Measurements from ENCODE around the gene FGR. TPM values are rescaled to one million over a fixed set of nuclear protein-coding genes. Genes with fewer than 3 reads are reported as not detected.

The FGR gene
- total RNA-seq, 5 donors from 2014 or later (not counting 1 experiment from before 2014, with no cell fraction given): 3.2 to 37.3 (median 5.7) TPM

- Histone ChIP-seq H3K9me3 (no peaks in the 10 kb centered on the region), H3K36me3 (ENCODE audit: control insufficient read depth in 2 of 2, extremely low read depth in 1 of 2, insufficient read depth in 1 of 2, low read length in 1 of 2) (no peaks in the 10 kb centered on the region), H3K27me3 (replicated peaks in 1 of 2; ENCODE audit: control insufficient read depth in 2 of 2, extremely low read depth in 1 of 2, insufficient read depth in 2 of 2, low read length in 1 of 2) (no peaks in the 10 kb centered on the region), H3K27ac (ENCODE audit: low read length) (peak overlapping the region; percentile 27), H3K4me1 (ENCODE audit: control insufficient read depth in 1 of 2, extremely low read depth in 1 of 2, insufficient read depth in 2 of 2, low read length in 2 of 2) (peaks cover 29 to 63% of the 10 kb centered on the region in 2 experiments), H3K4me3 (ENCODE audit: control insufficient read depth in 1 of 2, extremely low read depth in 1 of 2, low read length in 1 of 2) (no peak overlapping the region)
- Mint-ChIP-seq H3K9me3 (no peaks in the 10 kb centered on the region), H3K27me3 (no peaks in the 10 kb centered on the region), H3K36me3 (no peaks in the 10 kb centered on the region), H3K4me1 (peaks cover 53 to 78% (median 64%) of the 10 kb centered on the region in 3 donors), H3K27ac (peak overlapping the region; percentile 81 to 86), H3K4me3 (peak overlapping the region in 2 of 3 donors; percentile 43 to 76)
- ChIA-PET POLR2A (no interaction called here), CTCF (interaction anchor here in 1 of 2 donors (0.7 to 0.8 kb wide), 2 partner anchors 25 to 811 kb away, joined by 3 to 4 read pairs; no protein-coding TSS in a partner anchor)
- ATAC-seq (replicated peaks in 1 of 4): no peak
- WGBS (ENCODE audit: insufficient coverage): 100% methylated on average over 3 of the region's 11 CpGs
- no peak for DNase-seq
These were observed 584 bp upstream of the FGR start for GRCh38 chr1:27635396-27636142.

- peak; percentile 48 to 65 (median 54) for ATAC-seq (replicated peaks in 1 of 4)
- Histone ChIP-seq H3K36me3 (ENCODE audit: control insufficient read depth in 2 of 2, extremely low read depth in 1 of 2, insufficient read depth in 1 of 2, low read length in 1 of 2) (no peaks in the 10 kb centered on the region), H3K4me1 (ENCODE audit: control insufficient read depth in 1 of 2, extremely low read depth in 1 of 2, insufficient read depth in 2 of 2, low read length in 2 of 2) (peaks cover 31 to 66% of the 10 kb centered on the region in 2 experiments), H3K9me3 (no peaks in the 10 kb centered on the region), H3K27me3 (replicated peaks in 1 of 2; ENCODE audit: control insufficient read depth in 2 of 2, extremely low read depth in 1 of 2, insufficient read depth in 2 of 2, low read length in 1 of 2) (no peaks in the 10 kb centered on the region), H3K4me3 (ENCODE audit: control insufficient read depth in 1 of 2, extremely low read depth in 1 of 2, low read length in 1 of 2) (peak overlapping the region; percentile 39 to 49), H3K27ac (ENCODE audit: low read length) (peak overlapping the region; percentile 78)
- Mint-ChIP-seq H3K4me3 (peak overlapping the region; percentile 56 to 76 (median 59)), H3K27me3 (no peaks in the 10 kb centered on the region), H3K36me3 (no peaks in the 10 kb centered on the region), H3K9me3 (no peaks in the 10 kb centered on the region), H3K27ac (peak overlapping the region; percentile 52 to 64), H3K4me1 (peaks cover 59 to 78% (median 70%) of the 10 kb centered on the region in 3 donors)
- WGBS (ENCODE audit: insufficient coverage): 9% methylated on average over 63 of the region's 63 CpGs
- CTCF ChIA-PET: no interaction called here
- peak in 19 of 35 experiments; percentile 24 to 74 (median 39) for DNase-seq
- POLR2A ChIA-PET: no interaction called here
These were observed 604 bp downstream of the FGR start for GRCh38 chr1:27634177-27634984.

GRCh38 chr1:27633640-27634176 is 1.3 kb downstream of the FGR start:
- peak overlapping the region; percentile 26 to 49 for H3K4me3 ChIP-seq (ENCODE audit: control insufficient read depth in 1 of 2, extremely low read depth in 1 of 2, low read length in 1 of 2)
- Mint-ChIP-seq H3K27me3 (no peaks in the 10 kb centered on the region), H3K36me3 (no peaks in the 10 kb centered on the region), H3K27ac (peak overlapping the region; percentile 82 to 85), H3K9me3 (no peaks in the 10 kb centered on the region), H3K4me1 (peaks cover 63 to 79% (median 73%) of the 10 kb centered on the region in 3 donors), H3K4me3 (peak overlapping the region; percentile 56 to 76 (median 64))
- ATAC-seq (replicated peaks in 1 of 4) (peak in 1 of 4 experiments; percentile 3), DNase-seq (no peak)
- peak overlapping the region; percentile 78 for H3K27ac ChIP-seq (ENCODE audit: low read length)
- H3K36me3 ChIP-seq (ENCODE audit: control insufficient read depth in 2 of 2, extremely low read depth in 1 of 2, insufficient read depth in 1 of 2, low read length in 1 of 2): no peaks in the 10 kb centered on the region
- ChIA-PET POLR2A (no interaction called here), CTCF (no interaction called here)
- peaks cover 34 to 68% of the 10 kb centered on the region in 2 experiments for H3K4me1 ChIP-seq (ENCODE audit: control insufficient read depth in 1 of 2, extremely low read depth in 1 of 2, insufficient read depth in 2 of 2, low read length in 2 of 2)
- no peaks in the 10 kb centered on the region for H3K9me3 ChIP-seq
- whole genome bisulfite sequencing (ENCODE audit: insufficient coverage): 3% methylated on average over 10 of the region's 17 CpGs
- no peaks in the 10 kb centered on the region for H3K27me3 ChIP-seq (replicated peaks in 1 of 2; ENCODE audit: control insufficient read depth in 2 of 2, extremely low read depth in 1 of 2, insufficient read depth in 2 of 2, low read length in 1 of 2)

- WGBS (ENCODE audit: insufficient coverage): no CpG with 5 or more reads among the region's 5 CpGs
- POLR2A ChIA-PET: no interaction called here
These were observed 1.7 kb downstream of the FGR start for GRCh38 chr1:27633298-27633610.

GRCh38 chr1:27632387-27633297 is 2.3 kb downstream of the FGR start:
- H3K4me1 Mint-ChIP-seq: peaks cover 66 to 77% (median 72%) of the 10 kb centered on the region in 3 donors
- H3K4me1 ChIP-seq (ENCODE audit: control insufficient read depth in 1 of 2, extremely low read depth in 1 of 2, insufficient read depth in 2 of 2, low read length in 2 of 2): peaks cover 34 to 79% of the 10 kb centered on the region in 2 experiments
- ChIA-PET POLR2A (interaction anchor here in 1 of 2 donors (0.7 kb wide), 1 partner anchor 924 kb away, joined by 5 read pairs; no protein-coding TSS in a partner anchor), CTCF (interaction anchor here in 1 of 2 donors (0.7 kb wide), 1 partner anchor 29 kb away, joined by 4 read pairs; the partner anchor contains the start of gene AHDC1)
- peak in 3 of 35 experiments; percentile 26 to 52 (median 40) for DNase-seq
- H3K36me3 ChIP-seq (ENCODE audit: control insufficient read depth in 2 of 2, extremely low read depth in 1 of 2, insufficient read depth in 1 of 2, low read length in 1 of 2): no peaks in the 10 kb centered on the region
- H3K27me3 ChIP-seq (replicated peaks in 1 of 2; ENCODE audit: control insufficient read depth in 2 of 2, extremely low read depth in 1 of 2, insufficient read depth in 2 of 2, low read length in 1 of 2): no peaks in the 10 kb centered on the region
- no peaks in the 10 kb centered on the region for H3K36me3 Mint-ChIP-seq
- ATAC-seq (replicated peaks in 1 of 4): peak; percentile 35 to 62 (median 50)
- H3K9me3 Mint-ChIP-seq: no peaks in the 10 kb centered on the region
- no peak overlapping the region for H3K4me3 ChIP-seq (ENCODE audit: control insufficient read depth in 1 of 2, extremely low read depth in 1 of 2, low read length in 1 of 2)
- WGBS (ENCODE audit: insufficient coverage): 0% methylated on average over 4 of the region's 14 CpGs
- H3K27ac Mint-ChIP-seq: peak overlapping the region; percentile 75 to 85
- peak overlapping the region; percentile 52 to 76 (median 56) for H3K4me3 Mint-ChIP-seq
- H3K9me3 ChIP-seq: no peaks in the 10 kb centered on the region
- H3K27me3 Mint-ChIP-seq: no peaks in the 10 kb centered on the region
- peak overlapping the region; percentile 78 for H3K27ac ChIP-seq (ENCODE audit: low read length)

More at GRCh38 chr1:27633298-27633610, 1.7 kb downstream of the FGR start:
- H3K27me3 Mint-ChIP-seq: no peaks in the 10 kb centered on the region
- H3K27ac ChIP-seq (ENCODE audit: low read length): peak overlapping the region; percentile 78
- H3K9me3 Mint-ChIP-seq: no peaks in the 10 kb centered on the region
- H3K4me1 ChIP-seq (ENCODE audit: control insufficient read depth in 1 of 2, extremely low read depth in 1 of 2, insufficient read depth in 2 of 2, low read length in 2 of 2): peaks cover 34 to 73% of the 10 kb centered on the region in 2 experiments
- no peaks in the 10 kb centered on the region for H3K9me3 ChIP-seq
- no peak overlapping the region for H3K4me3 ChIP-seq (ENCODE audit: control insufficient read depth in 1 of 2, extremely low read depth in 1 of 2, low read length in 1 of 2)
- ATAC-seq (replicated peaks in 1 of 4) (no peak), DNase-seq (no peak)
- no peaks in the 10 kb centered on the region for H3K36me3 ChIP-seq (ENCODE audit: control insufficient read depth in 2 of 2, extremely low read depth in 1 of 2, insufficient read depth in 1 of 2, low read length in 1 of 2)
- no peaks in the 10 kb centered on the region for H3K36me3 Mint-ChIP-seq
- H3K4me1 Mint-ChIP-seq: peaks cover 66 to 82% (median 76%) of the 10 kb centered on the region in 3 donors
- H3K4me3 Mint-ChIP-seq: peak overlapping the region; percentile 56 to 76 (median 64)
- no peaks in the 10 kb centered on the region for H3K27me3 ChIP-seq (replicated peaks in 1 of 2; ENCODE audit: control insufficient read depth in 2 of 2, extremely low read depth in 1 of 2, insufficient read depth in 2 of 2, low read length in 1 of 2)
- CTCF ChIA-PET: no interaction called here
- peak overlapping the region; percentile 82 to 85 for H3K27ac Mint-ChIP-seq

Measured in T-cell (primary cell).